NT2/D1 (cell line): Measurements from ENCODE around the gene ALKBH2.
"Not testable (repeated sequence)": the region's sequence is repeated elsewhere in the genome, so short reads cannot be mapped to it uniquely, and the experiment has no call there.

ENCODE experiments used
- DNase-seq: peaks from one replicate; pipeline ENCODE4 v3.0.0-alpha.2; 2011; ENCODE audit warnings: low read depth, low spot score
- H3K27me3 ChIP-seq: 2 replicates; pipeline ENCODE4 v1.6.0; 2011; ENCODE audit warnings: mild to moderate bottlenecking; ENCODE audit not compliant: insufficient read length, insufficient read depth
- H3K36me3 ChIP-seq: 2 replicates; pipeline ENCODE4 v1.6.1; 2011; ENCODE audit warnings: mild to moderate bottlenecking, low read length, mixed read lengths; ENCODE audit not compliant: insufficient read depth, insufficient read length
- H3K4me1 ChIP-seq: 2 replicates; pipeline ENCODE4 v1.5.1; 2011; ENCODE audit not compliant: insufficient read depth, insufficient read length
- H3K4me3 ChIP-seq: 2 replicates; pipeline ENCODE4 v1.5.1; 2011; ENCODE audit warnings: low read depth; ENCODE audit not compliant: insufficient read length
- H3K9ac ChIP-seq: 2 replicates; pipeline ENCODE4 v1.6.0; 2011; ENCODE audit warnings: low read depth; ENCODE audit not compliant: insufficient read length
- H3K9me3 ChIP-seq: 2 replicates; pipeline ENCODE4 v1.5.1; 2011; ENCODE audit warnings: mild to moderate bottlenecking, low read length; ENCODE audit not compliant: insufficient read depth
- SUZ12 ChIP-seq: IDR thresholded peaks from 2 replicates; pipeline ENCODE4 v1.6.1; 2011; ENCODE audit not compliant: insufficient read length, insufficient read depth; ENCODE audit errors: extremely low read depth
- YY1 ChIP-seq: IDR thresholded peaks from 2 replicates; pipeline ENCODE4 v1.6.1; 2011; ENCODE audit not compliant: insufficient read length, insufficient read depth
- ZNF274 ChIP-seq: IDR thresholded peaks from 2 replicates; pipeline ENCODE4 v1.6.1; 2011; ENCODE audit warnings: mild to moderate bottlenecking, low read depth, low read length

The ALKBH2 gene

DNA sequence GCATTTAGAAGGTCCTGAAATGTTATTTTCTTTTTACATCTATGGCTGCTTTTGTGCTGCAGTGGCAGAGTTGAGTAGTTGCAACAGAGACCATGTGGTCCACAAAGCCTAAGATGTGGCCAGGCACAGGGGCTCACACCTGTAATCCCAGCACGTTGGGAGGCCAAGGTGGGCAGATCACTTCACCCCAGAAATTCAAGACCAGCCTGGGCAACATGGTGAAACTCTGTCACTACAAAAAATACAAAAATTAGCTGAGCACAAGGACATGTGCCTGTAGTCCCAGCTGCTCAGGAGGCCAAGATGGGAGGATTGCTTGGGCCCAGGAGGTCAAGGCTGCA lies 27.4 kb downstream of the ALKBH2 start:
- Histone ChIP-seq H3K9ac (no peak overlapping the region), H3K36me3 (peaks cover 18% of the 10 kb centered on the region), H3K9me3 (peaks cover 6% of the 10 kb centered on the region; the same call in 1 of the 2 replicates), H3K27me3 (no peaks in the 10 kb centered on the region), H3K4me3 (no peak overlapping the region), H3K4me1 (no peaks in the 10 kb centered on the region)
- no peak for DNase-seq
- TF ChIP-seq ZNF274 = no peak
- no peak for TF ChIP-seq SUZ12
- TF ChIP-seq YY1 = no peak

DNA sequence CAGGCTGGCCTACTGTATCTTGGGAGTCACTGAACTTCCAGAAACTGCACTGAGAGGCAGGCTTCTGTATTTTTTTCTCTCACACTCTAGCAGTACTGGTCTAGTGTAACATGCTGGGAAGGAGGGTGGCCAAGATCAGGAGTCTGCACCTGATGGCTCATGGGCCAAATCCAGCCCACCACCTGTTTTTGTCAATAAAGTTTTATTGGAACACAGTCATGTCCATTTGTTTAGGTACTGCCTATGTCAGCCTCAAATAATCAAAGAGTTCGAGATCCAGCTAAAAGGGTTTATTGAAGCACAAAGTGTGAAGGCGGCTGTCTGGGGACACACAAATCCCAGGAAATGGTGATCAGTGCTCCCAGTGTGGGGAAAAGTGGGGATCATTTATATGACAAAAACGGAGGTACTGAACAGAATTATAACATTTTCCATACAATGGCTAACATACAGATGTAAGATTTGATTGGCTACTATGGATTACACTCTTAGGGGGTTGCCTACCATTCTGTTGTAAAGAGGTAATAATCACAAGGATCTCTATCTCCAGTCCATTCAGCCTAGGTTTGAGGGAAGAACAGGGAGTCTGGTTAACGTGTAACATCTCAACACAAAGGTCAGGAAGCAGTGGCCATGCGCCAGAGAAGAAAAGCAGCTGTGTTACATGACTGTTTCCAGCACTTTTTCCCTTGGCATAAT lies 28.0 kb downstream of the ALKBH2 start:
- Histone ChIP-seq H3K36me3 (peaks cover 15% of the 10 kb centered on the region), H3K4me3 (no peak overlapping the region), H3K9ac (no peak overlapping the region), H3K9me3 (peaks cover 6% of the 10 kb centered on the region; the same call in 1 of the 2 replicates), H3K4me1 (no peaks in the 10 kb centered on the region), H3K27me3 (no peaks in the 10 kb centered on the region)
- no peak for TF ChIP-seq SUZ12
- no peak for TF ChIP-seq ZNF274
- TF ChIP-seq YY1 = no peak
- no peak for DNase-seq

DNA sequence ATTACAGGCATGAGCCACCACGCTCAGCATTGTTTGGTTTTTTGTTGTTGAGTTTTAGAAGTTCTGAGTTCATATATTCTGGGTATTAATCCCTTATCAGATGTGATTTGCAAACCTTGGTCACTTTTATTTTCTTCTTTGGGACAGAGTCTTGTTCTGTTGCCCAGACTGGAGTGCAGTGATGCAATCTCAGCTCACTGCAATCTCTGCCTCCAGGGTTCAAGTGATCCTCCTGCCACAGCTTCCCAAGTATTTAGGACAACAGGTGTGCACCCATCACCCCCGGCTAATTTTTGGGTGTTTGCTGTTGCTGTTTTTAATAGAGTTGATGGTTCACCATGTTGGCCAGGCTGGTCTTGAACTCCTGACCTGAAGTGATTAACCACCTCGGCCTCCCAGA lies 29.1 kb downstream of the ALKBH2 start:
- TF ChIP-seq ZNF274 (no peak), SUZ12 (no peak), YY1 (no peak)
- no peak overlapping the region for H3K9ac ChIP-seq
- H3K4me3 ChIP-seq = no peak overlapping the region
- H3K27me3 ChIP-seq = no peaks in the 10 kb centered on the region
- DNase-seq = no peak
- H3K36me3 ChIP-seq = peaks cover 15% of the 10 kb centered on the region
- peaks cover 6% of the 10 kb centered on the region; the same call in 1 of the 2 replicates for H3K9me3 ChIP-seq
- H3K4me1 ChIP-seq = no peaks in the 10 kb centered on the region

DNA sequence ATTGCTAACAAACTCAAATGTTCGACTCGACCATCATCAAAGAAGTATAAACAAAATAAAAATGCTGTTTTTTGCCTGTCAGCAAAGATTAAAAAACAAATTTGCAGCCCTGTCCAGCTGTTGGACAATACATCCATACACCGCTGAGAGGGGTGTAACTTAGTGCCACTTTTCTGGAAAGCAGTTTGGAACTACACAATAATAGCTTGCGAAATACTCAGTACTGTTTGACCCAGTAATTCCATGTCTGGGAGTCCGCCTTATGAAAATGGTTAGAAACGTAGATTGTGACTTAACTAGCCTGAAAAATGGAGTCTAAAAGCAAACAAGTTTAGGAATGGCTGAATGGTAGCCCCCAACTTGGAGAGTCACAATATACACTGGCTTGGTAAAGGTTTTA lies 34.5 kb downstream of the ALKBH2 start:
- H3K9me3 ChIP-seq = peaks cover 6% of the 10 kb centered on the region; the same call in 1 of the 2 replicates
- no peak overlapping the region for H3K4me3 ChIP-seq
- H3K27me3 ChIP-seq = no peaks in the 10 kb centered on the region
- TF ChIP-seq YY1 = no peak
- H3K4me1 ChIP-seq = no peaks in the 10 kb centered on the region
- DNase-seq = no peak
- no peak overlapping the region for H3K9ac ChIP-seq
- peaks cover 6% of the 10 kb centered on the region for H3K36me3 ChIP-seq

DNA sequence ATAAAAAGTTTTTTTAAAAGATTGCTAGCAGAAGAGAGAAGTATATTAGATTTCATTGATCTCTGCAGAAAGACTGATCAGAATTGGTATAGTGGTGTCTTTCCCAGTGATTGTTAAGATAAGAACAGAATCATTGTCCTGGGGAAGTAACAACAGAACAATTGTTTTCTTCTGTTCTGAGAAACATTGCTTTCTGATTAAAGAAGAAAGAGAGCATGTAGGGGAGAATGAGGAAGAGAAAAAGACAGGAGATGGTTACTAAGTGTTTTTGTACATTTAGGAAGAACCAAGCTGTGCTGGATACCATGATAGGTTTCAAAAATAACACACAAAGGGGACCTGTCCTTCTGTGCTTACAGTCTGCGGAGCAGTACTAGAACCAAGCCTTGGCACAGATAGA lies 35.9 kb downstream of the ALKBH2 start:
- Histone ChIP-seq H3K9ac (no peak overlapping the region), H3K27me3 (no peaks in the 10 kb centered on the region), H3K36me3 (peaks cover 6% of the 10 kb centered on the region), H3K4me1 (no peaks in the 10 kb centered on the region), H3K9me3 (no peaks in the 10 kb centered on the region), H3K4me3 (no peak overlapping the region)
- TF ChIP-seq SUZ12 (no peak), ZNF274 (no peak), YY1 (no peak)
- DNase-seq = no peak

DNA sequence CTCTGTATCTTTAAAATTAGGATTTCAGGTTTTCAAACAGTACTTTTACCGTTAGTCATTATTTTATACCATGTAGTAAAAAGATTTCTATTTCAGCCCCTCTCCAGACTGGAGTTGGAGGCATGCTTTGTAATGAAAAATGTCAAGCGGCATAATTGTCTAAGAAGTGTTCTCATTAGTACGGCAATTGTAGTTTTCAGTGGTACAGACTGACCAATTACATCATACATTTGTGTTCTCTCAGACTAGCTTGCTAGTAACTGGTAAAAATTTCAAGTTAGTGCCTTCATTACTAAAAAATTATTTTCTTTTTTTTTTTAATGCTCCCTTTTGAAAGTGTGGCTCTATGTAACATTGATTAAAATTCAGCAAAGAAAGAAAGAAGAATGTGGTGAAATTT lies 36.4 kb downstream of the ALKBH2 start:
- no peak for DNase-seq
- Histone ChIP-seq H3K4me1 (no peaks in the 10 kb centered on the region), H3K27me3 (no peaks in the 10 kb centered on the region), H3K4me3 (no peak overlapping the region), H3K9ac (no peak overlapping the region), H3K9me3 (no peaks in the 10 kb centered on the region), H3K36me3 (peaks cover 6% of the 10 kb centered on the region)
- TF ChIP-seq YY1 = no peak
- TF ChIP-seq SUZ12 = no peak
- no peak for TF ChIP-seq ZNF274

DNA sequence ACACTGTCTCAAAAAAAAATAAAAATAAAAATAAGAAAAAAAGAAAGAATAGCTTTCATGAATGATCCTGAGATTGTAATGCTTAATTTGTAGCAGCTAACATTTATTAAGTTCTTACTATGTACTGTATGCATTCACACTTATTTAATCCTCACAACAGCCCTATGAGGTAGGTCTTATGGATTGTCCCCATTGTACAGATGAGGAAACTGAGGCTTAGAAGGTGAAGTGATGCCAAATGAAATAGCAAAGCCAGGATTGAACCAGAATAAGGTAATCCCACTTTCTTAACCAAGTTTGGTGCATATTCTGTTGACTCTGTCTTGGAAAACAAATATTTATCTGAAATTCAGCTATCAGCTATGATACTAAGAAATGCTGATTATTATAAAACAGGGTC lies 38.8 kb downstream of the ALKBH2 start:
- Histone ChIP-seq H3K4me1 (no peaks in the 10 kb centered on the region), H3K9me3 (no peaks in the 10 kb centered on the region), H3K4me3 (no peak overlapping the region), H3K36me3 (peaks cover 6% of the 10 kb centered on the region), H3K9ac (no peak overlapping the region), H3K27me3 (no peaks in the 10 kb centered on the region)
- no peak for DNase-seq
- TF ChIP-seq SUZ12 (no peak), YY1 (no peak), ZNF274 (no peak)

DNA sequence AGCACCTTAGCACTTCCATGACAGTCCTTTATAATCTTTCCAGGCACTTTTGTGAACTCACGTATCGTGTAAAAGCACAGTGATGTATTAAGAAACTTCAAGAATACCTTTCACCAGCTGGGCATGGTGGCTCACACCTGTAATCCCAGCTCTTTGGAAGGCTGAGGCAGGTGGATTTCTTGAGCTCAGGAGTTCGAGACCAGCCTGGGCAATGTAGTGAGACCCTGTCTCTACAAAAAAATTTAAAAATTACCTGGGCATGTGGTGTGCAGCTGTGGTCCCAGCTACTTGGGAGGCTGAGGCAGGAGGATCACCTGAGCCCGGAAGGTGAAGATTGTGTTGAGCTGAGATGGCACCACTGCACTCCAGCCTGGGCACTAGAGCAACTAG lies 39.2 kb downstream of the ALKBH2 start:
- H3K27me3 ChIP-seq, H3K4me1 ChIP-seq, H3K9me3 ChIP-seq, DNase-seq, H3K4me3 ChIP-seq, H3K9ac ChIP-seq, H3K36me3 ChIP-seq: not testable (repeated sequence)
